ENCODE measurements around the gene SERGEF.

GRCh38 chr11:17781626-17782025, 231.2 kb downstream of the SERGEF start:
- TF ChIP-seq, protein P1, sequence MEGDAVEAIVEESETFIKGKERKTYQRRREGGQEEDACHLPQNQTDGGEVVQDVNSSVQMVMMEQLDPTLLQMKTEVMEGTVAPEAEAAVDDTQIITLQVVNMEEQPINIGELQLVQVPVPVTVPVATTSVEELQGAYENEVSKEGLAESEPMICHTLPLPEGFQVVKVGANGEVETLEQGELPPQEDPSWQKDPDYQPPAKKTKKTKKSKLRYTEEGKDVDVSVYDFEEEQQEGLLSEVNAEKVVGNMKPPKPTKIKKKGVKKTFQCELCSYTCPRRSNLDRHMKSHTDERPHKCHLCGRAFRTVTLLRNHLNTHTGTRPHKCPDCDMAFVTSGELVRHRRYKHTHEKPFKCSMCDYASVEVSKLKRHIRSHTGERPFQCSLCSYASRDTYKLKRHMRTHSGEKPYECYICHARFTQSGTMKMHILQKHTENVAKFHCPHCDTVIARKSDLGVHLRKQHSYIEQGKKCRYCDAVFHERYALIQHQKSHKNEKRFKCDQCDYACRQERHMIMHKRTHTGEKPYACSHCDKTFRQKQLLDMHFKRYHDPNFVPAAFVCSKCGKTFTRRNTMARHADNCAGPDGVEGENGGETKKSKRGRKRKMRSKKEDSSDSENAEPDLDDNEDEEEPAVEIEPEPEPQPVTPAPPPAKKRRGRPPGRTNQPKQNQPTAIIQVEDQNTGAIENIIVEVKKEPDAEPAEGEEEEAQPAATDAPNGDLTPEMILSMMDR (conservative IDR thresholded peaks at IDR 0.05 in 1 of 2, IDR thresholded peaks at IDR 0.05 in 1 of 2; ENCODE audit: extremely low read depth in 1 of 2, insufficient read depth in 1 of 2, low read depth in 1 of 2, low read length in 2 of 2) = no peak
- TF ChIP-seq EZH2 (IDR thresholded peaks at IDR 0.05; ENCODE audit: borderline replicate concordance, low read length) = no peak

All from mammary epithelial cell (primary cell).